HG02943 (cell line): Measurements from ENCODE around the gene EBF3.

Experiments
- ATAC-seq: cut with Tn5 transposase; IDR thresholded peaks from one replicate; pipeline ENCODE4 v1.9.1; 2021; ENCODE audit warnings: mild to moderate bottlenecking, low read depth, moderate library complexity; ENCODE audit not compliant: unreplicated experiment

The EBF3 gene

GRCh38 chr10:129915526-129916378 lies 48.3 kb downstream of the EBF3 start:
- ATAC-seq, result no peak

GRCh38 chr10:129914960-129915359 lies 49.1 kb downstream of the EBF3 start:
- ATAC-seq, result no peak

- no peak for ATAC-seq
These were observed 49.8 kb downstream of the EBF3 start for GRCh38 chr10:129914153-129914855.

GRCh38 chr10:129912986-129913695 lies 50.9 kb downstream of the EBF3 start:
- no peak for ATAC-seq

GRCh38 chr10:129912166-129912917 lies 51.7 kb downstream of the EBF3 start:
- ATAC-seq, result no peak

- no peak for ATAC-seq
These were observed 52.5 kb downstream of the EBF3 start for GRCh38 chr10:129911451-129912165.

GRCh38 chr10:129910861-129911260 lies 53.2 kb downstream of the EBF3 start:
- no peak for ATAC-seq

- ATAC-seq, result no peak
These were observed 54.4 kb downstream of the EBF3 start for GRCh38 chr10:129909531-129910256.

- ATAC-seq, result no peak
These were observed 55.0 kb downstream of the EBF3 start for GRCh38 chr10:129909080-129909479.

- ATAC-seq, result no peak
These were observed 55.7 kb downstream of the EBF3 start for GRCh38 chr10:129908406-129908805.

- ATAC-seq, result no peak
These were observed 58.5 kb downstream of the EBF3 start for GRCh38 chr10:129905553-129905952.

- no peak for ATAC-seq
These were observed 59.8 kb downstream of the EBF3 start for GRCh38 chr10:129904323-129904722.

GRCh38 chr10:129901389-129902006 lies 62.6 kb downstream of the EBF3 start:
- ATAC-seq, result no peak

- no peak for ATAC-seq
These were observed 63.2 kb downstream of the EBF3 start for GRCh38 chr10:129900825-129901224.

- ATAC-seq, result no peak
These were observed 64.6 kb downstream of the EBF3 start for GRCh38 chr10:129899276-129900130.

GRCh38 chr10:129898706-129899268 lies 65.3 kb downstream of the EBF3 start:
- no peak for ATAC-seq

GRCh38 chr10:129897871-129898626 lies 66.0 kb downstream of the EBF3 start:
- no peak for ATAC-seq
